ENCODE data around the gene MLYCD. TPM values are rescaled to one million over a fixed set of nuclear protein-coding genes. Genes with fewer than 3 reads are reported as not detected.

Gene MLYCD
- polyA plus RNA-seq, 4 donors = 2.1 to 5.9 (median 4.1) TPM

- DNase-seq (ENCODE audit: low read depth in 4 of 4, low spot score in 3 of 4) = no peak
Measured at GRCh38 chr16:83966153-83966696, 67.3 kb downstream of the MLYCD start.

DNA sequence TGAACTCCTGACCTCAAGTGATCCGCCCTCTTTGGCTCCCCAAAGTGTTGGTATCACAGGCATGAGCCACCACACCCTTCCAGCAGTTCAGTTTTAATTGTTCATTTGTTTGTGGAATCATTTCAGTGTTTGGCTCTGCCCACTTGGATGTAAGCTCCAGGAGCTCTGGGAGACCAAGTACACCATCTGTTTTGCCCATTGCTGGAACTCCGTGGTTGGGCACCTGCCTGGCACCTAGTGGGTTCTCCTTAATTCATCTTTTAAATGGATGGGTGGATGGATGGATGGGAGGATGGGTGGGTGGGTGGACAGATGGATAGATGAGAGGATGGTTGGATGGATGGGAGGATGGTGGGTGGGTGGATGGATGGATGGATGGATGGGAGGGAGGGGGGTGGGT is 68.2 kb downstream of the MLYCD start:
- DNase-seq (ENCODE audit: low read depth in 4 of 4, low spot score in 3 of 4) = no peak

DNA sequence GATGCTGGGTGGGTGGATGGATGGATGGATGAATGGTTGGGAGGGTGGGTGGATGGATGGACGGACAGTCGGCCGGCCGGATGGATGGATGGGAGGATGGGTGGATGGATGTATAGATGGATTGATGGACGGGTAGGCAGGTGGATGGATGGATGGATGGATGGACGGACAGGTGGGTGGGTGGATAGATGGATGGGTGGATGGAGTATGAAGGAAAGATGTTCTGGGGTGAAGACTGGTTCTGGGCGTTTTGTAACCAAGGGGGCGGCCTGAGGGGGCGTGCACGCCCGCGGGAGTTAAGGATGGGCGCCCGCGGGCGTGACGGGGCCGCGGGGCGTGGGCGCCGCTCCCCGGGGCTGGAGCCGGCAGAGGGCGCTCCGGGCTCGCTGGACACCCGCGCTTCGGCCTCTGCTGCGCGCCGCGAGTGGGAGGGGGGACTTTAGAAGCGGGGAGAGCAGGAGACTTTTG is 69.0 kb downstream of the MLYCD start, which contains the start of gene NECAB2:
Gene NECAB2, plus strand, starts transcription at position 407 of the 468 bp plus-strand sequence. CDS start 405 bp downstream, outside the sequence.
- no peak for DNase-seq (ENCODE audit: low read depth in 4 of 4, low spot score in 3 of 4)

GRCh38 chr16:83968306-83968851 is 69.5 kb downstream of the MLYCD start:
- DNase-seq (ENCODE audit: low read depth in 4 of 4, low spot score in 3 of 4) = no peak

- DNase-seq (ENCODE audit: low read depth in 4 of 4, low spot score in 3 of 4) = no peak
Measured at GRCh38 chr16:83968891-83969649, 70.2 kb downstream of the MLYCD start.

DNA sequence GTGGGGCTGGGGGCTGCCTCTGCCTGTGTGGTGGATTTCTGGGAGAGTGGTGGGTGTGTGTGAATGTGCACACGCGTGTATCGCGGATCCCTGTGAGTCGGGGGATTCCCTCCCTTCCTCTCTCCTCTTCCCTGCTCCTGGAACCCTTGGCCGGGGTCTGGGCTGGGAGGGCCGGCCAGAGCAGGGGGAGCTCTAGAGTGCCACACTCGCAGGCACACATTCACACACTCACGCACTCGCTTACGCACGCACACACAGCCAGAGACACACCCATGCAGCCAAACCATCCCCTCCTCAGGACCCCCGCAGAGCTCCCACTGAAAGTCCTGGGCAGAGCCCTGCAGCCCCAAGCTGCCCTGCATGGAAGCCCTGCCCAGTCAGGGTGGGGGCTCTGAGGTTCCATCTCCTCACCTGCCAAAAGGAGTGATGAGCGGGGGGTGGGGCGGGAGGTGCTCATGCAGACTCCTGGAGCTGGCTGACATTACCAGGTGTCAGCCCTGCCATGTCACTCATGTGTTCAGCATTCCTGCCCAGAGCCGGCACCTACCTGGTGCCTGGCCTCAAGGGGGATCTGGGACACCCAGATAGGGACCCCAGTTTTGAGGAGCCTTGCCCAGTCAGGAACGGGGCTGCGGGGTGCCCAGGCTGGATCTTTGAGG is 71.0 kb downstream of the MLYCD start:
- no peak for DNase-seq (ENCODE audit: low read depth in 4 of 4, low spot score in 3 of 4)

DNA sequence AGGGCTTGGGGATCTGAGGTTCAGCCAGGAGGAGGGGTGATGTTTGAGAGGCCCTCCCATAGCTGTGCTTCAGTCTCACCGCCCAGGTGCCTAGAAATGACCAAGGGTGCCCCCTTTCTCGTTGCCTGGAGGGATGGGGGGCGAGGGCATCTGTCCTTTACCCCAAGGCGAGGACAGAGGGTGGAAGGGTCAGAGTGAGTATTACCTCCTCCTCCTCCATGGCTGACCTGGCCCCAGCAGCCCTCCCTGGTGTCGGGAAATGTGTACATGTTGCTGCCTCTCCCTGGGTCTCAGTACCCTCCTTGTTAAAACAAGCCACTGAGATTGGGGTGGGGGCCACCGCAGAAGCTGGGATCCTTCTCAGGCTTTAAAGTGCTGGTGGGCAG is 71.5 kb downstream of the MLYCD start:
- DNase-seq (ENCODE audit: low read depth in 4 of 4, low spot score in 3 of 4) = no peak

DNA sequence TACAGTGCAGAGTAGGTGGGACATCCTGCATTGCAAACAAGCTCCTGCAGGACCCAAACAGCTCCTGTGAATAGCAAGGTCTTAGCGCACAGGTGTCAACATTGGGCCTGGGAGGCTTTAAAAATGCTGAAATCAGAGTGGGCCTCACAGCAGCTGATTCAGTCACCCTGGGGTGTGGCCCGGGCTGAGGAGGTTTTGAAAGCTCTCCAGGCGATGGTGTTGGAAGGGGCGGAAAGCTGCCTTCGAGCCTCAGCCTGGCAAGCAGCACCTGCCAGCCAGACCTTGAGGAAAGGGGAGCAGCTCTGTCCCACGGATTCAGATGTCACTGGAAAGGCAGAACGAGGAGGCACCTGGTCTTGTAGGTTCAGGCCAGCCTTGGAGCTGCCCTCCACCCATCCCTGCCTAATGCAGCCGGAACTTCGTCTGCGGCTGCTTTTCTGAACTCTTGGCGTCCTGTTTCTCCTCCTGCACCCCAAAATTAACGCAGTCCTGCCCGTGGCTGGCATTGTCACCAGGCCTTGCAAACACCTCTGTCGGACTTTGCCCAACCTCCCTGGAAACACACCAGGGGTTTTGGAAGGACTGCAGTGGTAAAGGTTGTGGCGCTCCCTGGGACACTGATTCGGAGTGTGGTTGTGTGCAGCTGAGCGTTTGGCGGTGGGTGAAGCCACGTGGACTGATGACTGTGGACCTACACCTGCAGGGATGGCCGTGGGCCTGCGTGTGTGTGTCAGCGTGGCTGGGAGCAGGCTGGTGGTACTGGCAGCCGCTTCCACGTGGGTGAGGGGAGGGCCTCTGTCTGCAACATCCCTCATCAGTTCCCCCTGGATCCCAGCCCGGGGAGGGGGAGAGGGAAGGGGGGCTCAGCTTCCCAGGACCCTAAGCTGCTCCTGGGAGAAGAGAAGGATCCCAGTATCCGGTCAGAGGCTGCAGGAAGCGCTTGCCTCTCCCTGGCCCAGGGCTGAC is 72.5 kb downstream of the MLYCD start:
- no peak for DNase-seq (ENCODE audit: low read depth in 4 of 4, low spot score in 3 of 4)

GRCh38 chr16:83972256-83973008 is 73.5 kb downstream of the MLYCD start:
- no peak for DNase-seq (ENCODE audit: low read depth in 4 of 4, low spot score in 3 of 4)

DNA sequence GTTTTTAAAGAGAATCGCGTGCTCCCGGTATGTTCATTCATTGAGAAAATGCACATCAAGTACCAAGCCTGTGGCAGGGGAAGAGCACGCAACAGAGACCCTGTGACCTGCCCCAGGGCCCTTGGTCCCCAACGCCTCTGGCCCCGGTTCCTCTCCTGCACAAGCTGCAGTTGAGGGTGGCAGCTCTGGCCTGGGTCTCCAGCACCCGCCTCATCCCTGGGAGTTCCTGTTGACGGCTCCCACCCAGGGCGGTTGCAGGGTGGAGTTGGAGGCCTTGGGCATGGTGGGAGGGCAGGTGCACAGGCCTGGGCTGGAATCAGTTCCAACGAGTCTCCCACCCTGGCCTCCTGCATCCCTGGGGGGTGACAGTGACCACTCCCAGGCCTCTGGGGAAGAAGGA is 74.2 kb downstream of the MLYCD start:
- no peak for DNase-seq (ENCODE audit: low read depth in 4 of 4, low spot score in 3 of 4)

GRCh38 chr16:83973581-83974385 is 74.9 kb downstream of the MLYCD start:
- no peak for DNase-seq (ENCODE audit: low read depth in 4 of 4, low spot score in 3 of 4)

GRCh38 chr16:83974475-83974874 is 75.6 kb downstream of the MLYCD start:
- DNase-seq (ENCODE audit: low read depth in 4 of 4, low spot score in 3 of 4) = no peak

DNA sequence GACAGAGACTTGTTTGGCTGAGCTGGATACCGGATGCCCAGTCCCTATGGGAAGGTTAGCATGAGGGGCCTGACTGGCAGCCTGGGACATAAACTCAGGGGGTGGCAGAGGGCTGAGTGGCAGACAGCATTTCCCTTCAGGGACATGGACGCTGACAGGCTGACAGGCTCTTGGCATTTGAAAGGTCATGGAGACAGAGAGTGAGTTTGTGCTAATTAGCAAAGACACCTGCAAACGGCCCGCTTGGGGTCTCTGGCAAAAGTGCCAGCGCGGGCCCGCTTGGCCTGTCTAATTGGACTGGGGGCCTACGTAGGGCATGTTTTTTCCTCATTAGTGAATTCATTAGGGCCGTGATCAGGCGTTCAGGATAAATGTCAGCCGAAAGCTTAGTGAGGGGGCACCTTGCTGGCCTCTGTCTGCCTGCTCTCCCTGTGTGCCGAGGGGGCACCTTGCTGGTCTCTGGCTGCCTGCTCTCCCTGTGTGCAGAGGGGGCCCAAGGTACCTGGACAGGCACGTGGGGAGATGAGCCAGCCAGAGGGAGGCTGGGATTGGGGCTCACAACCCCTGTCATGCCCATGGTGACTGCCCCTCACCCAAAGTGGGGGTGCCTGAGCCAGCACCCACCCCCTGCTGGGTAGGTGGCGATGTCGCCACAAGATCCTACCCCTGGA is 76.8 kb downstream of the MLYCD start:
- no peak for DNase-seq (ENCODE audit: low read depth in 4 of 4, low spot score in 3 of 4)

Other genes with a start within 250 kb of the MLYCD start
- 100 to 1,000 TPM; 169 to 263 (median 199) TPM for gene HSBP1, start 91.1 kb upstream of the MLYCD start, polyA plus RNA-seq (ENCODE audit: insufficient read length in 4 of 4)
- under 1 TPM; 0.34 to 0.73 (median 0.50) TPM for gene OSGIN1, start 54.1 kb downstream of the MLYCD start, polyA plus RNA-seq (ENCODE audit: insufficient read length in 4 of 4)
- 1 to 10 TPM in 3 of 4 donors, under 1 TPM in 1; 0.97 to 4.4 (median 2.8) TPM for gene NECAB2, start 69.1 kb downstream of the MLYCD start, polyA plus RNA-seq (ENCODE audit: insufficient read length in 4 of 4)
- not detected for gene SLC38A8, start 143.7 kb downstream of the MLYCD start, polyA plus RNA-seq (ENCODE audit: insufficient read length in 4 of 4)
- 100 to 1,000 TPM; 111 to 142 (median 112) TPM for gene MBTPS1, start 217.8 kb downstream of the MLYCD start, polyA plus RNA-seq (ENCODE audit: insufficient read length in 4 of 4)
- gene HSDL1, start 246.1 kb downstream of the MLYCD start, polyA plus RNA-seq (ENCODE audit: insufficient read length in 4 of 4) = 10 to 100 TPM; 36.6 to 51.1 (median 48.6) TPM
- 1 to 10 TPM in 3 of 4 donors, under 1 TPM in 1; 0.57 to 7.5 (median 4.9) TPM for gene DNAAF1, start 246.2 kb downstream of the MLYCD start, polyA plus RNA-seq (ENCODE audit: insufficient read length in 4 of 4)

All from left renal pelvis (tissue), 4 donors.